ENCODE data around the gene PRKCB.

The PRKCB gene

DNA sequence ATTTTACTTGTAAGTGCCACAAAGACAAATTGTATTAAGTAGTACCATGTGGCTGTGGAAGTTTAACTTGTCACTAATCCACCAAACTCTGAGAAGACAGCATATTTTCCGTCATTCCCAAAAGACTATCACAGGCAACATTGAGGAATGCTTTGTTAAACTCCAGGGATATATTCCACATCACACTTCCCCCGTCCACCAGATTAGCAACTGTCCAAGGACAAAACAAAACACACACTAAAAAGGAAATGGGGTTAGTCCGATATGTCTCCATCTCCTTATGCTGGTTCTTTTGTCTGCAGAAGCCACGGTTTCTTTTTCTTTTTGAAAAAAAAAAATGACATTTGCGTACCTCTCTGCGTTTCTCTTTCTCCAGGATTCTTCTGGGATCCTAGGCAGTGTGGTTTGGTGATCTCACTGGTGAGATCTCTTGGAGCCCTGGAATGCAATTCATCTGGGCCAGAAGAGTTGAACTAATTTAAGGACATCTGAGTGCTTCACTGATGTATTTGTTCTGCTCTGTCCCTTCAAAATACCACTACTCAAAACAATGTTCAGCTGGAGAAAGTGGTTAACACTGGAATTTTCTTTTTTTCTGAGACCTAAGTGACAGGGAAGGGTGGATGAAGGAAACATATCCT is 40.6 kb downstream of the PRKCB start:
- ChIA-PET CTCF (no interaction called here), POLR2A (no interaction called here)
- no peak for DNase-seq (ENCODE audit: low read depth, low spot score)
- H3K4me3 ChIP-seq (ENCODE audit: low read depth, low read length), result no peak overlapping the region
- TF ChIP-seq, protein P1, sequence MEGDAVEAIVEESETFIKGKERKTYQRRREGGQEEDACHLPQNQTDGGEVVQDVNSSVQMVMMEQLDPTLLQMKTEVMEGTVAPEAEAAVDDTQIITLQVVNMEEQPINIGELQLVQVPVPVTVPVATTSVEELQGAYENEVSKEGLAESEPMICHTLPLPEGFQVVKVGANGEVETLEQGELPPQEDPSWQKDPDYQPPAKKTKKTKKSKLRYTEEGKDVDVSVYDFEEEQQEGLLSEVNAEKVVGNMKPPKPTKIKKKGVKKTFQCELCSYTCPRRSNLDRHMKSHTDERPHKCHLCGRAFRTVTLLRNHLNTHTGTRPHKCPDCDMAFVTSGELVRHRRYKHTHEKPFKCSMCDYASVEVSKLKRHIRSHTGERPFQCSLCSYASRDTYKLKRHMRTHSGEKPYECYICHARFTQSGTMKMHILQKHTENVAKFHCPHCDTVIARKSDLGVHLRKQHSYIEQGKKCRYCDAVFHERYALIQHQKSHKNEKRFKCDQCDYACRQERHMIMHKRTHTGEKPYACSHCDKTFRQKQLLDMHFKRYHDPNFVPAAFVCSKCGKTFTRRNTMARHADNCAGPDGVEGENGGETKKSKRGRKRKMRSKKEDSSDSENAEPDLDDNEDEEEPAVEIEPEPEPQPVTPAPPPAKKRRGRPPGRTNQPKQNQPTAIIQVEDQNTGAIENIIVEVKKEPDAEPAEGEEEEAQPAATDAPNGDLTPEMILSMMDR (IDR thresholded peaks at IDR 0.05; ENCODE audit: insufficient read depth, low read length, missing control alignments), result no peak

DNA sequence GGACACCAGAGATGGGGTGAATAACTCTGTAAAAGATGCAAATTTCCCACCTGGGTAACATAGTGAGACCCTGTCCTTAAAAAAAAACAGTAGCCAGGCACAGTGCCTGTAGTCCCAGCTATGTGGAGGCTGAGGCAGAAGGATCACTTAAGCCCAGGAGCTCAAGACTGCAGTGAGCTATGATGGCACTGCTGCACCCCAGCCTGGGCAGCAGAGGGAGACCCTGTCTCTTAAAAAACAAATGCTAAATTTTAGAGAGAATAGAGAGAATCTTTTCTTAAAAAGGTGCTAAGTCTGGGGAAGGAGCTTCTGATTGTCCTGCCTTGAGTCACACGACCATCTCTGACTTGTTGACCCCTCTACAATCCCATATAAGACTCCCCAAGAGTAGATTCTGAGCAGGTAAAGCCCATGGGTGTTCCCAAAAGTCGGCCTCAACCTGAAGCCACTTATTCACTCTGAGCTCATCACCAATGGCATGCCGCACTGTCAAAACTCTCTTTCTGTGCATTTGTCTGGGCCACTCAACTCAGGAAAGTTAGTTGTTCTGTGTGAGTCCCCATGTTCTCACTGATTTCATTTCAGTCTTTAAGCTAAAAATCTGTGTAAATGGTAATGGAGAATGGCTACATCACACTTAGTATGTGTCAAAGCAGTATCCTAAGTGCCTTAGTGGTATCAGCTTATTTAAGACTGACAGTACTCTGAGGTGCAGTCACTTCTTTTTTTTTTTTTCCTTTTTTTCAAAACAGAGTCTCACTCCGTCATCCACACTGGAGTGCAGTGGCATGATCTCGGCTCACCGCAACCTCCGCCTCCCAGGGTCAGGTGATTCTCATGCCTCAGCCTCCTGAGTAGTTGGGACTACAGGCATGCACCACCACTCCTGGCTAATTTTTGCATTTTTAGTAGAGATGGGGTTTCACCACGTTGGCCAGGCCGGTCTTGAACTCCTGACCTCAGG is 41.6 kb downstream of the PRKCB start:
- TF ChIP-seq, protein P1 (IDR thresholded peaks at IDR 0.05; ENCODE audit: insufficient read depth, low read length, missing control alignments), result no peak
- CTCF ChIA-PET, result no interaction called here
- H3K4me3 ChIP-seq (ENCODE audit: low read depth, low read length), result no peak overlapping the region
- POLR2A ChIA-PET, result no interaction called here
- DNase-seq (ENCODE audit: low read depth, low spot score), result no peak

DNA sequence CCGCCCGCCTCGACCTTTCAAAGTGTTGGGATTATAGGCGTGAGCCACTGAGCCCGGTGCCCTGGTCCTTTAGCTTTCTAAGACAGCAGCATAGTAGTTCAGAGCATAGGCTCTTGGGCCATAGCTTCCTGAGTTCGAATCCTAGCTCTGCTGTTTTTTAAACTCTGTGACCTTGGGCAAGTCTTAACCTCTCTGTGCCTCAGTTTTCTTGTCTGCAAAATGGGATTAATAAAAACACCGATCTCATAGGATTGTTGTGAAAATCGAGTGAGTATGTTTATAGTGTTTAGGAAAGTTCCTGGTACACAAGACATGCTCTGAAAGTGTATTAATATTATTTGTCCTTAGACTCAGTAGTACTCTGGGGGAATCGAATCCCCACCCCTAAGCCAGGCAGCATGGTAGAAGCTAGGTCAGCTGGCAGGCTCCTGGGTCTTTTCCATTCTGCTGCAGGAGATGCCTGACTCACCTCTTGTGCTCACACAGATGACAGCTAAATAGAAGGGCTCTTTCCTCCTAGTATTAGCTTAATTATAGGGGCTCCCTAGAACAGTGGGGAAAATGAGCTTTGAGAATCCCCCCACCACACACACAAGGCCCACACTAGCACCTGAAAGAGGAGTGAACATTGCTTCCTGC is 44.1 kb downstream of the PRKCB start:
- TF ChIP-seq, protein P1 (IDR thresholded peaks at IDR 0.05; ENCODE audit: insufficient read depth, low read length, missing control alignments), result no peak
- ChIA-PET POLR2A (no interaction called here), CTCF (no interaction called here)
- H3K4me3 ChIP-seq (ENCODE audit: low read depth, low read length), result no peak overlapping the region
- no peak for DNase-seq (ENCODE audit: low read depth, low spot score)

DNA sequence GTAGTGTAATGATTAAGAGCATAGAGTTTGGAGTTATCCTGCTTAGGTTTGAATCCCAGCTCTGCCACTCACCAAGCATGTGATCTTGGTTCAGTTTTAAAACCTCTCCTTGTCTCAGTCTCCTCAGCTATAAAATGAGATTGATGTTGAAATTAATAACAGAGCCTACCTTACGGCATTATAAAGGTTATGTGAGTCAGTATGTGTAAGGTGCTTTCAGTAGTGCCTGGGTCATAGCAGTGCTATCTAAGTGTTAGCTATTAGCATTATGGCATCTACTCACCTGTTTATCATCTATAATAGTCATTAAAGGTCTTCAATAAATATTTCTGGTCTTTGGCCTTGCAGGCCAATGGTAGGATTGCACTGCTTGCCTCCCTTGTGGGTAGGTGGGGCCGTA is 53.4 kb downstream of the PRKCB start:
- no peak for DNase-seq (ENCODE audit: low read depth, low spot score)
- ChIA-PET POLR2A (no interaction called here), CTCF (no interaction called here)
- TF ChIP-seq, protein P1 (IDR thresholded peaks at IDR 0.05; ENCODE audit: insufficient read depth, low read length, missing control alignments), result no peak
- no peak overlapping the region for H3K4me3 ChIP-seq (ENCODE audit: low read depth, low read length)

DNA sequence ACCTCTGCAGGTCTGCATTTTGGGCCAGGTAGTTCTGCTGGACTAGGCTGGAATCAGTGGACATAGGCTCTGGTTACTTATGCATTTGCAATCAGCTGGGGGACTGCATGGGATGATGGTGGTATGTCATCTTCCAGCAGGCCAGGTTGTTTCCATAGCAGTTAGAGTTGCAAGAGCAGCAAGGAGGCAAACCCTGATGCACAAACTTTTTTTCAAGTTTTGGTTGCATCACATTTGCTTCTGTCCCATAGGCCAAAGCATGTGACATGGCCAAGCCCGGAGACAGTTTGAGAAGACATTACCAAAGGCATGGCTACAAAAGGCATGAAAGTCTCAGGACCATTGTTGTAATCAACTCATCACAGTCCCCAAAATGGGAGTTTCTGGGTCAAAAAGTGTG is 58.2 kb downstream of the PRKCB start:
- ChIA-PET CTCF (no interaction called here), POLR2A (no interaction called here)
- TF ChIP-seq, protein P1 (IDR thresholded peaks at IDR 0.05; ENCODE audit: insufficient read depth, low read length, missing control alignments), result no peak
- DNase-seq (ENCODE audit: low read depth, low spot score), result no peak
- no peak overlapping the region for H3K4me3 ChIP-seq (ENCODE audit: low read depth, low read length)

DNA sequence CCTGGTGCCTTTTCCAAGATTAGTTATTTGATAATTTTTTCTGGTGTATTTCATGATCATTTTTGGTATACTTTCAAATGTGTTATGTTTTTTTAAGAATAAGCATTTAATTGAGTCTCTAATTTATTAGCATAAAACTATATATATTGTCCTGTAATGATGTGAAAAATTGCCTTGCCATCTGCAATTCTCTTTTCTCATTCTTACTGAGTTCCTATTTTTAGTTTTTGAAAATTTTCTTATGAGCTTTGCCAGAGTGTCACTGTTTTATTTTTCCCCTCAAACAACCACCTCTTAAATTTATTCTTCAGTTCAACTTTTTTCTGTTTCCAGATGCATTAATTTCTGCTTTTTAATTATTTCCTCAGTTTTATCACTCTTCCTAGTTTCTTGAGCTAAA is 59.3 kb downstream of the PRKCB start:
- no peak overlapping the region for H3K4me3 ChIP-seq (ENCODE audit: low read depth, low read length)

More for the DNA sequence above, 59.3 kb downstream of the PRKCB start:
- no peak for DNase-seq (ENCODE audit: low read depth, low spot score)
- TF ChIP-seq, protein P1 (IDR thresholded peaks at IDR 0.05; ENCODE audit: insufficient read depth, low read length, missing control alignments), result no peak
- CTCF ChIA-PET, result no interaction called here
- POLR2A ChIA-PET, result no interaction called here

Measured in AG04449 (cell line).